Activated CD8-positive, alpha-beta memory T cell treated with anti-CD3 and anti-CD28 coated beads, Interleukin-2, amount 10 ng/mL, durations not matched to agents 7 days and 5 days (primary cell): ENCODE measurements around the gene KIF23. TPM values are rescaled to one million over a fixed set of nuclear protein-coding genes. Genes with fewer than 3 reads are reported as not detected.

ENCODE experiments used
- ATAC-seq: fragments of 150-1000 bp; cut with Tn5 transposase; one replicate; pipeline ENCODE4 v1.10.0; 2021; ENCODE audit warnings: moderate library complexity
- CTCF ChIA-PET: fragments of 350-600 bp; sonication (Branson Sonifier 250); formaldehyde crosslinking; loops from one replicate; lab custom pipeline; 2021; ENCODE audit warnings: antibody characterized with exemption; lab: Charles Lee
- DNase-seq: peaks from one replicate; pipeline ENCODE4 v3.0.0-alpha.2; 2020
- H3K27ac Mint-ChIP-seq: one replicate; pipeline ENCODE4 v1.8.0; 2021; ENCODE audit warnings: mild to moderate bottlenecking, mixed read lengths
- H3K27me3 Mint-ChIP-seq: one replicate; pipeline ENCODE4 v1.8.0; 2021; ENCODE audit warnings: mixed read lengths
- H3K36me3 Mint-ChIP-seq: one replicate; pipeline ENCODE4 v1.8.0; 2021; ENCODE audit warnings: mild to moderate bottlenecking, mixed read lengths
- H3K4me1 Mint-ChIP-seq: one replicate; pipeline ENCODE4 v1.8.0; 2021; ENCODE audit warnings: mixed read lengths
- H3K4me3 Mint-ChIP-seq: one replicate; pipeline ENCODE4 v1.8.0; 2021; ENCODE audit warnings: mild to moderate bottlenecking, moderate library complexity, mixed read lengths
- H3K9me3 Mint-ChIP-seq: one replicate; pipeline ENCODE4 v1.8.0; 2022; ENCODE audit warnings: low read depth, mixed read lengths
- total RNA-seq, 2 experiments: library from RNA; stranded (reverse); gene quantifications; one replicate each; pipeline ENCODE4 v1.2.3, GENCODE V29; 2021

Gene KIF23
- total RNA-seq, 2 experiments from 2014 or later = 70.9 to 81.1 TPM

GRCh38 chr15:69478259-69478781, 64.2 kb downstream of the KIF23 start:
- H3K4me3 Mint-ChIP-seq = no peak overlapping the region
- DNase-seq = no peak
- peaks cover 5% of the 10 kb centered on the region for H3K4me1 Mint-ChIP-seq
- H3K27ac Mint-ChIP-seq = no peak overlapping the region
- no peak for ATAC-seq
- H3K36me3 Mint-ChIP-seq = peaks cover 2% of the 10 kb centered on the region
- CTCF ChIA-PET = interaction anchor here (0.7 to 5.1 kb wide), 17 partner anchors 8 to 1045 kb away, joined by 3 to 44 read pairs (median 4); no protein-coding TSS in a partner anchor
- H3K27me3 Mint-ChIP-seq = peaks cover 40% of the 10 kb centered on the region
- no peaks in the 10 kb centered on the region for H3K9me3 Mint-ChIP-seq

GRCh38 chr15:69479081-69479480, 64.9 kb downstream of the KIF23 start:
- Mint-ChIP-seq H3K4me1 (peaks cover 5% of the 10 kb centered on the region), H3K9me3 (no peaks in the 10 kb centered on the region), H3K27me3 (peaks cover 39% of the 10 kb centered on the region), H3K27ac (no peak overlapping the region), H3K36me3 (peaks cover 2% of the 10 kb centered on the region), H3K4me3 (no peak overlapping the region)
- ATAC-seq (no peak), DNase-seq (no peak)
- CTCF ChIA-PET = interaction anchor here (0.9 to 3.6 kb wide), 9 partner anchors 11 to 1008 kb away, joined by 3 to 19 read pairs (median 4); no protein-coding TSS in a partner anchor

- CTCF ChIA-PET = interaction anchor here (1.3 to 3.6 kb wide), 2 partner anchors 12 to 987 kb away, joined by 3 to 19 read pairs; no protein-coding TSS in a partner anchor
- Mint-ChIP-seq H3K36me3 (peaks cover 2% of the 10 kb centered on the region), H3K4me3 (no peak overlapping the region), H3K27me3 (peaks cover 31% of the 10 kb centered on the region), H3K27ac (no peak overlapping the region), H3K4me1 (peaks cover 5% of the 10 kb centered on the region), H3K9me3 (no peaks in the 10 kb centered on the region)
- DNase-seq = no peak
- ATAC-seq = no peak
Observed at GRCh38 chr15:69479971-69480370, 65.8 kb downstream of the KIF23 start.

GRCh38 chr15:69480932-69481331, 66.8 kb downstream of the KIF23 start:
- CTCF ChIA-PET = interaction anchor here (0.6 to 1.4 kb wide), 3 partner anchors 12 to 804 kb away, joined by 3 to 4 read pairs (median 3); no protein-coding TSS in a partner anchor
- peaks cover 2% of the 10 kb centered on the region for H3K36me3 Mint-ChIP-seq

DNA sequence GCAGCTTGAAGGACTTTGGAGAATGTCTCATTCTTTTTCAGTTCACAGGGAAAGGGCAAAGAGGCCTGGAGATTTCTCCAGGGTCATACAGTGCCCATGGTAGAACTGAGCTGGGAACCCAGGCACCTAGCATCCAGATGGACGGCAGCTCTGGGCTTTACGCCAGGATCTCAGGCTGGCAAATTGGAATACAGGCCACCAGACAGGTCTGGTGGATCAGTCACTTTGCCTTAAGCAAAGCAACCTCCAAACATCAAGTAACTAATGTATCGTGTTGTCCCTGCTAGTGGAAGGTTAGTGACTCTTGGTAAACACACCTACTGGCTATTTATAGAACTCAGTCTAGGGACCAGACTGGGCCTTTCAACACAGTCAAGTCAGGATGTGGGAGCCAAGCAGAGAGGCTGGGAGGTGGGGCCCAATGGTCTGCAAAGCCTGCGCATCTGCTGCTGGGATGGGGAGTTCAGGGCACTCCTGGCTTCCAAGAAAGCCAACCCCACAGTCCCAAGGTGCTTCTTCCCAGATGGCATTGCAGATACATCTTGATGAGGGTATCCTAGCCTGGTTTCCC, 68.6 kb downstream of the KIF23 start:
- no peak overlapping the region for H3K27ac Mint-ChIP-seq
- DNase-seq (no peak), ATAC-seq (no peak)
- H3K4me3 Mint-ChIP-seq = no peak overlapping the region
- no peaks in the 10 kb centered on the region for H3K9me3 Mint-ChIP-seq
- CTCF ChIA-PET = interaction anchor here (1.3 kb wide), 1 partner anchor 12 kb away, joined by 3 read pairs; no protein-coding TSS in a partner anchor
- H3K4me1 Mint-ChIP-seq = peaks cover 5% of the 10 kb centered on the region
- peaks cover 23% of the 10 kb centered on the region for H3K27me3 Mint-ChIP-seq
- H3K36me3 Mint-ChIP-seq = peaks cover 2% of the 10 kb centered on the region

More at GRCh38 chr15:69480932-69481331, 66.8 kb downstream of the KIF23 start:
- no peak for ATAC-seq
- DNase-seq = no peak
- Mint-ChIP-seq H3K4me1 (peaks cover 5% of the 10 kb centered on the region), H3K4me3 (no peak overlapping the region), H3K9me3 (no peaks in the 10 kb centered on the region), H3K27ac (no peak overlapping the region), H3K27me3 (peaks cover 26% of the 10 kb centered on the region)

GRCh38 chr15:69484837-69485236, 70.7 kb downstream of the KIF23 start:
- H3K4me3 Mint-ChIP-seq = no peak overlapping the region
- H3K9me3 Mint-ChIP-seq = no peaks in the 10 kb centered on the region
- CTCF ChIA-PET = interaction anchor here (1.0 to 1.7 kb wide), 2 partner anchors 9 to 18 kb away, joined by 4 to 6 read pairs; no protein-coding TSS in a partner anchor
- peaks cover 2% of the 10 kb centered on the region for H3K4me1 Mint-ChIP-seq
- H3K27ac Mint-ChIP-seq = no peak overlapping the region
- no peaks in the 10 kb centered on the region for H3K36me3 Mint-ChIP-seq
- ATAC-seq = no peak
- DNase-seq = no peak
- peaks cover 9% of the 10 kb centered on the region for H3K27me3 Mint-ChIP-seq

- Mint-ChIP-seq H3K4me1 (peaks cover 2% of the 10 kb centered on the region), H3K9me3 (no peaks in the 10 kb centered on the region), H3K27me3 (peaks cover 10% of the 10 kb centered on the region), H3K4me3 (no peak overlapping the region), H3K27ac (no peak overlapping the region), H3K36me3 (no peaks in the 10 kb centered on the region)
- no peak for DNase-seq
- no peak for ATAC-seq
- CTCF ChIA-PET = interaction anchor here (1.3 to 1.8 kb wide), 3 partner anchors 9 to 16 kb away, joined by 4 to 7 read pairs (median 6); no protein-coding TSS in a partner anchor
Observed at GRCh38 chr15:69486481-69487110, 72.4 kb downstream of the KIF23 start.

- Mint-ChIP-seq H3K9me3 (no peaks in the 10 kb centered on the region), H3K4me3 (no peak overlapping the region), H3K27me3 (peaks cover 10% of the 10 kb centered on the region), H3K27ac (no peak overlapping the region), H3K4me1 (peaks cover 2% of the 10 kb centered on the region), H3K36me3 (peaks cover 2% of the 10 kb centered on the region)
- CTCF ChIA-PET = no interaction called here
- DNase-seq (no peak), ATAC-seq (no peak)
Observed at GRCh38 chr15:69489073-69489571, 75.0 kb downstream of the KIF23 start.

- H3K9me3 Mint-ChIP-seq = no peaks in the 10 kb centered on the region
- H3K27me3 Mint-ChIP-seq = peaks cover 10% of the 10 kb centered on the region
- ATAC-seq (no peak), DNase-seq (no peak)
- no peak overlapping the region for H3K27ac Mint-ChIP-seq
- peaks cover 2% of the 10 kb centered on the region for H3K4me1 Mint-ChIP-seq
- H3K4me3 Mint-ChIP-seq = no peak overlapping the region
- CTCF ChIA-PET = no interaction called here
- peaks cover 2% of the 10 kb centered on the region for H3K36me3 Mint-ChIP-seq
Observed at GRCh38 chr15:69490356-69491037, 76.3 kb downstream of the KIF23 start.

GRCh38 chr15:69491038-69491505, 76.9 kb downstream of the KIF23 start:
- ATAC-seq (no peak), DNase-seq (no peak)
- Mint-ChIP-seq H3K4me1 (peaks cover 2% of the 10 kb centered on the region), H3K36me3 (peaks cover 2% of the 10 kb centered on the region), H3K27ac (no peak overlapping the region), H3K27me3 (peaks cover 15% of the 10 kb centered on the region), H3K4me3 (no peak overlapping the region), H3K9me3 (no peaks in the 10 kb centered on the region)
- CTCF ChIA-PET = no interaction called here

GRCh38 chr15:69493406-69493805, 79.3 kb downstream of the KIF23 start:
- Mint-ChIP-seq H3K27me3 (peaks cover 11% of the 10 kb centered on the region), H3K27ac (no peak overlapping the region)

DNA sequence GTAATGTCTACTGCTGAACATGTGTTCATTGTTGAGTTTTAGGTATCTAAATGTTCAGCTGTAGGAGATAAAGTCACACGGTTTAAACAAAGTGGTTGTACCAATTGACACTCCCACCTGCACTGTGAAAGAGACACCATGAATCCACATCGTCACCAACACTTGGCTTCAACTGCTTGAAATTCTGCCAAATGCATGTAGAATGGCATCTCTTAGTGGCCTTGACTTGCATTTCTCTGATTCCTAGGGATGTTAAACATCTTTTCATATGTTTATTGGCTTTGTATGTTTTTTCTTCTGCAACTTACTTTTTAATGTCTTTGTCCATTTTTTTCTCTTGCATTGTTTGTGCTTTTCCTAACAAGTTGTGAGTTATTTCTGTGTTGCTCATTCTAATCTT, 81.9 kb downstream of the KIF23 start:
- no peak for DNase-seq
- peaks cover 2% of the 10 kb centered on the region for H3K36me3 Mint-ChIP-seq
- no peak overlapping the region for H3K27ac Mint-ChIP-seq
- no peak for ATAC-seq
- peaks cover 6% of the 10 kb centered on the region for H3K27me3 Mint-ChIP-seq
- no peaks in the 10 kb centered on the region for H3K9me3 Mint-ChIP-seq
- H3K4me1 Mint-ChIP-seq = peaks cover 15% of the 10 kb centered on the region
- no peak overlapping the region for H3K4me3 Mint-ChIP-seq
- CTCF ChIA-PET = no interaction called here

More at GRCh38 chr15:69493406-69493805, 79.3 kb downstream of the KIF23 start:
- ATAC-seq = no peak
- Mint-ChIP-seq H3K9me3 (no peaks in the 10 kb centered on the region), H3K36me3 (peaks cover 2% of the 10 kb centered on the region), H3K4me1 (peaks cover 13% of the 10 kb centered on the region), H3K4me3 (no peak overlapping the region)
- DNase-seq = no peak
- CTCF ChIA-PET = no interaction called here

DNA sequence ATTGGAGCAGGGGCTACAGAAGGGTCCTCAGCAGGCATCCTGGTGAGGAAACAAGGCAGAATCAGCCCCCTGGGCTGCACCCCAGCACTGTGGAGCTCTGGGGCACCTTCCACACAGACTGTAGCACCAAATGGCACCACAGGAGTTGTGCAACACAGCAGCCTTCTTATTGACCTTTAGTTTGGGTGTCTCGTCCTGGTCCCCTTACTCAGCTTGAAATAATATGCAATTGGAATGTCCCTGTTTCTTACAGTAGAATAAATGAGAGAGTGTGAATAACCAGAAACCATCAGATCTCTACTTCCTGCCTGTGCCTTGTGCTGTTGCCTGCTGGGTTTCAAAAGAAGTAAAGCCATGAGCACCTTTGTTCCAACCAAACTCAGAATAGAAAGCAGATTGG, 82.9 kb downstream of the KIF23 start:
- ATAC-seq = no peak
- H3K4me3 Mint-ChIP-seq = no peak overlapping the region
- CTCF ChIA-PET = no interaction called here
- no peak overlapping the region for H3K27ac Mint-ChIP-seq
- peaks cover 15% of the 10 kb centered on the region for H3K4me1 Mint-ChIP-seq
- DNase-seq = no peak
- H3K27me3 Mint-ChIP-seq = peaks cover 6% of the 10 kb centered on the region
- no peaks in the 10 kb centered on the region for H3K36me3 Mint-ChIP-seq
- no peaks in the 10 kb centered on the region for H3K9me3 Mint-ChIP-seq
